SK-N-SH (cell line): ENCODE measurements around the gene SHQ1. TPM values are rescaled to one million over a fixed set of nuclear protein-coding genes. Genes with fewer than 3 reads are reported as not detected.

Experiments
- CTCF ChIA-PET: fragments of 300-600, 350-600 bp; formaldehyde crosslinking; extraction: SDS; loops from one replicate; lab custom pipeline; 2021; lab: Yijun Ruan, JAX
- POLR2A ChIA-PET: fragments of 350-600 bp; sonication (Branson Sonifier 250); formaldehyde crosslinking; extraction: SDS; loops from one replicate; lab custom pipeline; 2020; ENCODE audit warnings: antibody characterized with exemption, inconsistent platforms; lab: Yijun Ruan, JAX
- DNase-seq: peaks from one replicate; pipeline ENCODE4 v3.0.0; 2012
- H2AFZ ChIP-seq: fragments of 200-600 bp; sonication (generic); 2 replicates; pipeline ENCODE4 v1.8.1; 2016; ENCODE audit warnings: antibody characterized with exemption, mild to moderate bottlenecking, low read depth
- H3F3A ChIP-seq: fragments of 200-600 bp; sonication (generic); replicated peaks from 2 replicates; pipeline ENCODE3; 2016; ENCODE audit warnings: antibody characterized with exemption, mild to moderate bottlenecking; ENCODE audit not compliant: insufficient read depth
- H3K27ac ChIP-seq, 2 experiments: fragments of 200-500 bp in 1 of 2; fragments of 200-600 bp in 1 of 2; sonication (Bioruptor generic) in 1 of 2; sonication (generic), shearing (Covaris generic) in 1 of 2; 2 replicates each; pipeline versions ENCODE4 v1.5.1 to v1.6.1; 2014 to 2016; ENCODE audit warnings: low read depth in 2 of 2, inconsistent platforms in 1 of 2, low read length in 1 of 2, mild to moderate bottlenecking in 1 of 2, mixed read lengths in 1 of 2
- H3K27me3 ChIP-seq: fragments of 200-600 bp; sonication (generic), shearing (Covaris generic); 2 replicates; pipeline ENCODE4 v1.6.1; 2016; ENCODE audit warnings: mixed run types; ENCODE audit not compliant: insufficient read depth
- H3K36me3 ChIP-seq, 2 experiments: fragments of 200-500 bp in 1 of 2; fragments of 200-600 bp in 1 of 2; sonication (Bioruptor generic) in 1 of 2; sonication (generic) in 1 of 2; replicated peaks in 1 of 2; 2 replicates each; pipeline versions ENCODE3 to v1.5.1; 2014 to 2016; ENCODE audit warnings: low read length in 1 of 2, mild to moderate bottlenecking in 1 of 2; ENCODE audit not compliant: insufficient read depth in 2 of 2, control insufficient read depth in 1 of 2
- H3K4me1 ChIP-seq, 2 experiments: fragments of 200-500 bp in 1 of 2; fragments of 200-600 bp in 1 of 2; sonication (Bioruptor generic) in 1 of 2; sonication (generic), shearing (Covaris generic) in 1 of 2; 2 replicates each; pipeline versions ENCODE4 v1.5.1 to v1.6.1; 2014 to 2016; ENCODE audit warnings: low read depth in 1 of 2, low read length in 1 of 2, mixed run types in 1 of 2; ENCODE audit not compliant: insufficient read depth in 2 of 2, control insufficient read depth in 1 of 2
- H3K4me2 ChIP-seq: fragments of 200-600 bp; sonication (generic), shearing (Covaris generic); 2 replicates; pipeline ENCODE4 v1.6.1; 2017; ENCODE audit warnings: mixed run types
- H3K4me3 ChIP-seq, 2 experiments: fragments of 200-500 bp in 1 of 2; fragments of 200-600 bp in 1 of 2; sonication (Bioruptor generic) in 1 of 2; sonication (generic), shearing (Covaris generic) in 1 of 2; 2 replicates each; pipeline versions ENCODE4 v1.5.1 to v1.8.1; 2014 to 2016; ENCODE audit warnings: low read depth in 2 of 2, inconsistent platforms in 1 of 2, low read length in 1 of 2, mild to moderate bottlenecking in 1 of 2, mixed read lengths in 1 of 2, moderate library complexity in 1 of 2
- H3K79me2 ChIP-seq: fragments of 200-600 bp; sonication (generic); 2 replicates; pipeline ENCODE4 v1.8.1; 2017; ENCODE audit warnings: mild to moderate bottlenecking; ENCODE audit not compliant: insufficient read depth
- H3K9ac ChIP-seq: fragments of 200-600 bp; sonication (generic); 2 replicates; pipeline ENCODE4 v1.6.1; 2017; ENCODE audit warnings: mixed run types
- H3K9me2 ChIP-seq: fragments of 200-600 bp; sonication (generic); 2 replicates; pipeline ENCODE4 v1.6.1; 2017; ENCODE audit warnings: mixed run types
- H3K9me3 ChIP-seq: fragments of 200-600 bp; sonication (generic); 2 replicates; pipeline ENCODE4 v1.6.1; 2017; ENCODE audit warnings: mixed run types, mild to moderate bottlenecking, moderate library complexity
- H4K20me1 ChIP-seq: fragments of 200-600 bp; sonication (generic); 2 replicates; pipeline ENCODE4 v1.6.1; 2017; ENCODE audit warnings: mild to moderate bottlenecking, mixed run types; ENCODE audit not compliant: insufficient read depth
- CHD2 ChIP-seq: fragments of 150-350 bp; IDR thresholded peaks from 2 replicates; pipeline ENCODE4 v1.6.1; 2018; ENCODE audit warnings: low read length; ENCODE audit not compliant: partially characterized antibody
- CTCF ChIP-seq: fragments of 200-600 bp; sonication (generic); IDR thresholded peaks from 2 replicates; pipeline ENCODE4 v1.6.1; 2017; ENCODE audit warnings: antibody characterized with exemption, mild to moderate bottlenecking, moderate library complexity
- ELF1 ChIP-seq: IDR thresholded peaks from 2 replicates; pipeline ENCODE4 v1.4.0; 2012
- EP300 ChIP-seq, 2 experiments: IDR thresholded peaks; 2 replicates each; pipeline versions ENCODE4 v1.4.0 to v1.6.1; 2012; ENCODE audit warnings: borderline replicate concordance in 1 of 2, low read depth in 1 of 2, low read length in 1 of 2
- FOSL2 ChIP-seq: IDR thresholded peaks from 2 replicates; pipeline ENCODE4 v1.4.0; 2012; ENCODE audit warnings: low read depth, mild to moderate bottlenecking, moderate library complexity, borderline replicate concordance
- FOXM1 ChIP-seq: IDR thresholded peaks from 2 replicates; pipeline ENCODE4 v1.4.0; 2012; ENCODE audit warnings: low read depth, mild to moderate bottlenecking
- IRF3 ChIP-seq: fragments of 150-350 bp; IDR thresholded peaks from 2 replicates; pipeline ENCODE4 v1.6.1; 2016; ENCODE audit warnings: mild to moderate bottlenecking, low read depth, low read length
- MAX ChIP-seq: IDR thresholded peaks from 2 replicates; pipeline ENCODE4 v1.4.0; 2012; ENCODE audit warnings: low read depth
- MEF2A ChIP-seq: IDR thresholded peaks from 2 replicates; pipeline ENCODE4 v1.4.0; 2012; ENCODE audit warnings: low read depth, borderline replicate concordance
- MXI1 ChIP-seq: IDR thresholded peaks from 2 replicates; pipeline ENCODE4 v1.6.1; 2012; ENCODE audit warnings: mild to moderate bottlenecking, low read depth, low read length, improper control_type of control experiment
- NRF1 ChIP-seq: IDR thresholded peaks from 2 replicates; pipeline ENCODE4 v1.6.1; 2012; ENCODE audit warnings: low read depth, mild to moderate bottlenecking, low read length
- RCOR1 ChIP-seq: fragments of 150-350 bp; IDR thresholded peaks from 2 replicates; pipeline ENCODE4 v1.6.1; 2017; ENCODE audit warnings: antibody characterized with exemption, low read length
- SIN3A ChIP-seq: IDR thresholded peaks from 2 replicates; pipeline ENCODE4 v1.6.1; 2012; ENCODE audit warnings: low read depth, mild to moderate bottlenecking, low read length, moderate library complexity, borderline replicate concordance
- SMC3 ChIP-seq: IDR thresholded peaks from 2 replicates; pipeline ENCODE4 v1.6.1; 2012; ENCODE audit warnings: low read depth, low read length, improper control_type of control experiment
- TAF1 ChIP-seq: IDR thresholded peaks from 2 replicates; pipeline ENCODE4 v1.6.1; 2012; ENCODE audit warnings: low read depth, mild to moderate bottlenecking, low read length, moderate library complexity, borderline replicate concordance
- TCF12 ChIP-seq: IDR thresholded peaks from 2 replicates; pipeline ENCODE4 v1.4.0; 2012
- TEAD4 ChIP-seq: IDR thresholded peaks from 2 replicates; pipeline ENCODE4 v1.4.0; 2012; ENCODE audit warnings: mild to moderate bottlenecking, borderline replicate concordance; ENCODE audit not compliant: insufficient read depth
- USF2 ChIP-seq: fragments of 150-350 bp; IDR thresholded peaks from 2 replicates; pipeline ENCODE4 v1.6.1; 2017; ENCODE audit warnings: antibody characterized with exemption, low read length, low read depth, borderline replicate concordance
- WGBS: methylation state at CpG from one replicate; pipeline ENCODE4 v1.1.6; 2017; ENCODE audit warnings: low lambda C conversion rate; 5-methylcytosine and 5-hydroxymethylcytosine counted together
- polyA plus RNA-seq, 3 experiments: library from polyadenylated mRNA; depleted of rRNA; stranded (reverse); fragments of >200 nt; gene quantifications; 2 replicates each; pipeline ENCODE4 v1.2.3, GENCODE V29; 2012

The SHQ1 gene
- polyA plus RNA-seq, 1 of the 3 experiments (the other 2 are of a cell fraction): 10.5 TPM

- H3K79me2 ChIP-seq: no peaks in the 10 kb centered on the region
- no peaks in the 10 kb centered on the region for H3F3A ChIP-seq
- TF ChIP-seq MEF2A (no peak), FOXM1 (no peak), TEAD4 (no peak), USF2 (no peak), ELF1 (no peak), MXI1 (no peak), NRF1 (no peak), CTCF (no peak), RCOR1 (no peak), TAF1 (no peak), IRF3 (no peak), TCF12 (no peak), CHD2 (no peak), SMC3 (no peak), FOSL2 (no peak), EP300 (IDR thresholded peaks at IDR 0.05; ENCODE audit: borderline replicate concordance in 1 of 2, low read depth in 1 of 2, low read length in 1 of 2) (no peak), MAX (no peak), SIN3A (no peak)
- H3K9me2 ChIP-seq: no peaks in the 10 kb centered on the region
- no peak for DNase-seq
- H3K4me3 ChIP-seq: no peak overlapping the region
- no peak overlapping the region for H3K4me2 ChIP-seq
- H3K9ac ChIP-seq: no peak overlapping the region
- H3K4me1 ChIP-seq: peaks cover 0 to 28% of the 10 kb centered on the region in 2 experiments; a peak in 2 of 4 replicates
- H3K27ac ChIP-seq: no peak overlapping the region
- no peaks in the 10 kb centered on the region for H3K27me3 ChIP-seq
- POLR2A ChIA-PET: no interaction called here
- peaks cover 12 to 15% of the 10 kb centered on the region in 2 experiments for H3K36me3 ChIP-seq
- 97% methylated on average over 8 of the region's 8 CpGs for WGBS
- no peaks in the 10 kb centered on the region for H3K9me3 ChIP-seq
- CTCF ChIA-PET: no interaction called here
- no peaks in the 10 kb centered on the region for H4K20me1 ChIP-seq
- H2AFZ ChIP-seq: no peak overlapping the region
Measured at GRCh38 chr3:72763751-72764440, 84.3 kb downstream of the SHQ1 start.
